Measurements from ENCODE around the gene CSN3.
"Not testable (repeated sequence)": the region's sequence is repeated elsewhere in the genome, so short reads cannot be mapped to it uniquely, and the experiment has no call there.

CSN3 gene

GRCh38 chr4:70242297-70242696, at the start of gene CSN3:
TSS of gene CSN3 (plus strand) at chr4:70242597. CDS start at chr4:70244820, 2,223 bp downstream.
- DNase-seq (ENCODE audit: low read depth in 2 of 2), result not testable (repeated sequence)

GRCh38 chr4:70192895-70193294, 49.5 kb upstream of the CSN3 start:
- DNase-seq (ENCODE audit: low read depth in 2 of 2), result no peak

- DNase-seq (ENCODE audit: low read depth in 2 of 2), result no peak
Observed at GRCh38 chr4:70195425-70195824, 47.0 kb upstream of the CSN3 start, which contains the start of gene ODAM. TSS of gene ODAM (plus strand) at chr4:70195725. CDS start at chr4:70196544, 819 bp downstream.

- DNase-seq (ENCODE audit: low read depth in 2 of 2), result no peak
Observed at GRCh38 chr4:70196857-70197256, 45.5 kb upstream of the CSN3 start.

- DNase-seq (ENCODE audit: low read depth in 2 of 2), result no peak
Observed at GRCh38 chr4:70197842-70198241, 44.6 kb upstream of the CSN3 start.

- no peak for DNase-seq (ENCODE audit: low read depth in 2 of 2)
Observed at GRCh38 chr4:70203601-70204000, 38.8 kb upstream of the CSN3 start.

- not testable (repeated sequence) for DNase-seq (ENCODE audit: low read depth in 2 of 2)
Observed at GRCh38 chr4:70212752-70213151, 29.6 kb upstream of the CSN3 start.

GRCh38 chr4:70216109-70216508, 26.3 kb upstream of the CSN3 start:
- not testable (repeated sequence) for DNase-seq (ENCODE audit: low read depth in 2 of 2)

GRCh38 chr4:70216550-70216949, 25.8 kb upstream of the CSN3 start:
- DNase-seq (ENCODE audit: low read depth in 2 of 2), result not testable (repeated sequence)

- DNase-seq (ENCODE audit: low read depth in 2 of 2), result not testable (repeated sequence)
Observed at GRCh38 chr4:70221389-70221788, 21.0 kb upstream of the CSN3 start.

GRCh38 chr4:70221818-70222217, 20.6 kb upstream of the CSN3 start:
- DNase-seq (ENCODE audit: low read depth in 2 of 2), result not testable (repeated sequence)

GRCh38 chr4:70225824-70226223, 16.6 kb upstream of the CSN3 start, which contains the start of gene FDCSP:
TSS of gene FDCSP (plus strand) at chr4:70226124. CDS start at chr4:70231195, 5,071 bp downstream.
- DNase-seq (ENCODE audit: low read depth in 2 of 2), result no peak

- no peak for DNase-seq (ENCODE audit: low read depth in 2 of 2)
Observed at GRCh38 chr4:70236125-70236524, 6.3 kb upstream of the CSN3 start.

- no peak for DNase-seq (ENCODE audit: low read depth in 2 of 2)
Observed at GRCh38 chr4:70239131-70239883, 3.1 kb upstream of the CSN3 start.

- DNase-seq (ENCODE audit: low read depth in 2 of 2), result no peak
Observed at GRCh38 chr4:70239884-70240591, 2.4 kb upstream of the CSN3 start.

- DNase-seq (ENCODE audit: low read depth in 2 of 2), result no peak
Observed at GRCh38 chr4:70243091-70243490, 694 bp downstream of the CSN3 start.

GRCh38 chr4:70251250-70251944, 9.0 kb downstream of the CSN3 start:
- no peak for DNase-seq (ENCODE audit: low read depth in 2 of 2)

GRCh38 chr4:70251945-70252277, 9.5 kb downstream of the CSN3 start:
- DNase-seq (ENCODE audit: low read depth in 2 of 2), result no peak

- no peak for DNase-seq (ENCODE audit: low read depth in 2 of 2)
Observed at GRCh38 chr4:70269674-70270073, 27.3 kb downstream of the CSN3 start.

- no peak for DNase-seq (ENCODE audit: low read depth in 2 of 2)
Observed at GRCh38 chr4:70277121-70277520, 34.7 kb downstream of the CSN3 start.

GRCh38 chr4:70280567-70280966, 38.2 kb downstream of the CSN3 start:
- DNase-seq (ENCODE audit: low read depth in 2 of 2), result no peak

- no peak for DNase-seq (ENCODE audit: low read depth in 2 of 2)
Observed at GRCh38 chr4:70288651-70289050, 46.3 kb downstream of the CSN3 start.

All from stimulated activated CD8-positive, alpha-beta memory T cell treated with anti-CD3 and anti-CD28 coated beads, Interleukin-2, amount 100 ng/mL, for 48 hours (primary cell).